Stomach (tissue), 4 donors: ENCODE results near the gene STK39.

Experiments used
- CTCF ChIP-seq, 7 experiments: fragments of 450-650 bp in 4 of 7; fragments of 200-600 bp in 3 of 7; sonication (generic) in 3 of 7; IDR thresholded peaks; one replicate each; pipeline ENCODE4 v1.5.1; 2016 to 2019; ENCODE audit warnings: antibody characterized with exemption in 7 of 7, control low read depth in 2 of 7, mild to moderate bottlenecking in 1 of 7
- POLR2AphosphoS5 ChIP-seq, 3 donors: sonication (generic); formaldehyde crosslinking; IDR thresholded peaks; one replicate each; pipeline ENCODE4 v1.6.1; 2016; ENCODE audit warnings: antibody characterized with exemption in 3 of 3

- TF ChIP-seq CTCF (IDR thresholded peaks at IDR 0.05) (no peak), POLR2AphosphoS5 (IDR thresholded peaks at IDR 0.05) (no peak)
These were observed 285.8 kb downstream of the STK39 start for GRCh38 chr2:167961536-167962048.
